K562 (cell line): Measurements from ENCODE around the gene MARS1. TPM values are rescaled to one million over a fixed set of nuclear protein-coding genes. Genes with fewer than 3 reads are reported as not detected.

Experiments used
- BMI1 ChIP-seq: fragments of 150-350 bp; IDR thresholded peaks from 2 replicates; pipeline ENCODE4 v1.6.1; 2014; ENCODE audit warnings: low read length
- CBFA2T2 ChIP-seq: fragments of 450-650 bp; conservative IDR thresholded peaks from 2 replicates; pipeline ENCODE4 v1.6.1; 2017; ENCODE audit warnings: mild to moderate bottlenecking
- CHD2 ChIP-seq: IDR thresholded peaks from 2 replicates; pipeline ENCODE4 v1.6.1; 2011; ENCODE audit warnings: low read depth, low read length
- ESRRB ChIP-seq: fragments of 250-450 bp; sonication (Bioruptor Pico); IDR thresholded peaks from 2 replicates; pipeline ENCODE4 v1.5.0; 2020; ENCODE audit warnings: mild to moderate bottlenecking, moderate library complexity, borderline replicate concordance
- GABPA ChIP-seq: fragments of 200-800 bp; sonication (Bioruptor generic); conservative IDR thresholded peaks from 2 replicates; pipeline ENCODE4 v1.6.1; 2016; ENCODE audit warnings: low read depth, missing genetic modification characterization, missing compliant biosample characterization
- GATAD2A ChIP-seq: fragments of 450-650 bp; IDR thresholded peaks from 2 replicates; pipeline ENCODE4 v1.6.1; 2017
- GATAD2B ChIP-seq: fragments of 450-650 bp; IDR thresholded peaks from 2 replicates; pipeline ENCODE4 v1.6.1; 2017; ENCODE audit warnings: mild to moderate bottlenecking, borderline replicate concordance
- GTF2E2 ChIP-seq: fragments of 200-800 bp; sonication (Bioruptor generic); IDR thresholded peaks from 2 replicates; pipeline ENCODE4 v1.6.1; 2016; ENCODE audit warnings: missing genetic modification characterization, missing compliant biosample characterization
- HCFC1 ChIP-seq: IDR thresholded peaks from 2 replicates; pipeline ENCODE4 v1.6.1; 2012; ENCODE audit warnings: low read depth, low read length, improper control_type of control experiment
- HNRNPLL ChIP-seq: fragments of 200-400 bp; formaldehyde crosslinking; IDR thresholded peaks from 2 replicates; pipeline ENCODE4 v1.6.1; 2017; ENCODE audit warnings: low read length, low read depth, mild to moderate bottlenecking; ENCODE audit not compliant: poor library complexity, severe bottlenecking
- KAT8 ChIP-seq: fragments of 450-650 bp; IDR thresholded peaks from 2 replicates; pipeline ENCODE4 v1.6.1; 2016; ENCODE audit warnings: low read depth, mild to moderate bottlenecking
- KDM5B ChIP-seq: fragments of 200-600 bp; sonication (generic); IDR thresholded peaks from 2 replicates; pipeline ENCODE4 v1.6.1; 2012; ENCODE audit warnings: low read depth, mild to moderate bottlenecking, moderate library complexity, low read length, control low read depth, inconsistent platforms; ENCODE audit not compliant: insufficient replicate concordance
- MBD2 ChIP-seq: sonication (generic); IDR thresholded peaks from 2 replicates; pipeline ENCODE4 v1.6.1; 2016; ENCODE audit warnings: low read depth, borderline replicate concordance
- MXI1 ChIP-seq: IDR thresholded peaks from 2 replicates; pipeline ENCODE4 v1.6.1; 2011; ENCODE audit warnings: low read depth, mild to moderate bottlenecking, improper control_type of control experiment, low read length
- PHF21A ChIP-seq: fragments of 450-650 bp; IDR thresholded peaks from 2 replicates; pipeline ENCODE4 v1.6.1; 2017; ENCODE audit warnings: low read depth, borderline replicate concordance
- POLR2B ChIP-seq: fragments of 450-650 bp; IDR thresholded peaks from 2 replicates; pipeline ENCODE4 v1.6.1; 2018; ENCODE audit warnings: low read depth; ENCODE audit not compliant: partially characterized antibody
- PURB ChIP-seq: sonication (generic); formaldehyde crosslinking; IDR thresholded peaks from 2 replicates; pipeline ENCODE4 v1.9.0; 2021; ENCODE audit warnings: low read depth, mild to moderate bottlenecking, missing genetic modification reagents
- SMAD4 ChIP-seq: fragments of 250-450 bp; sonication (Bioruptor Pico); conservative IDR thresholded peaks from 2 replicates; pipeline ENCODE4 v1.8.0; 2021; ENCODE audit warnings: inconsistent platforms, mild to moderate bottlenecking, moderate library complexity
- SMARCB1 ChIP-seq: IDR thresholded peaks from 2 replicates; pipeline ENCODE4 v1.6.1; 2011; ENCODE audit warnings: improper control_type of control experiment, low read depth; ENCODE audit not compliant: insufficient read length
- TARDBP ChIP-seq: fragments of 450-650 bp; IDR thresholded peaks from 2 replicates; pipeline ENCODE4 v1.6.1; 2016
- TEAD1 ChIP-seq, 2 experiments: fragments of 450-650 bp in 1 of 2; sonication (generic) in 1 of 2; formaldehyde crosslinking; IDR thresholded peaks; 2 replicates each; pipeline versions ENCODE4 v1.4.0 to v1.8.0; 2020 to 2022; ENCODE audit warnings: mild to moderate bottlenecking in 2 of 2, missing genetic modification reagents in 1 of 2
- ZBED1 ChIP-seq: IDR thresholded peaks from 2 replicates; pipeline ENCODE4 v1.6.1; 2014
- ZBTB9 ChIP-seq: fragments of 450-650 bp; formaldehyde crosslinking; IDR thresholded peaks from 2 replicates; pipeline ENCODE4 v1.4.0; 2020; ENCODE audit warnings: mild to moderate bottlenecking, moderate library complexity
- ZFP30 ChIP-seq: fragments of 250-450 bp; sonication (Bioruptor Pico); IDR thresholded peaks from 2 replicates; pipeline ENCODE4 v1.8.0; 2022; ENCODE audit warnings: moderate library complexity, mild to moderate bottlenecking, inconsistent platforms, borderline replicate concordance
- ZNF140 ChIP-seq: fragments of 250-450 bp; sonication (Bioruptor Pico); IDR thresholded peaks from 2 replicates; pipeline ENCODE4 v1.8.0; 2021; ENCODE audit warnings: moderate library complexity, mild to moderate bottlenecking, inconsistent platforms
- ZNF347 ChIP-seq: fragments of 450-650 bp; formaldehyde crosslinking; IDR thresholded peaks from 2 replicates; pipeline ENCODE4 v1.4.0; 2020; ENCODE audit warnings: low read depth, mild to moderate bottlenecking, moderate library complexity
- ZNF696 ChIP-seq: fragments of 250-450 bp; sonication (Bioruptor Pico); conservative IDR thresholded peaks from 2 replicates; pipeline ENCODE4 v1.4.0; 2020; ENCODE audit warnings: mild to moderate bottlenecking, moderate library complexity
- ZNF717 ChIP-seq: fragments of 250-450 bp; sonication (Bioruptor Pico); IDR thresholded peaks from 2 replicates; pipeline ENCODE4 v1.5.0; 2021
- ZNF76 ChIP-seq: fragments of 250-450 bp; sonication (Bioruptor Pico); IDR thresholded peaks from 2 replicates; pipeline ENCODE4 v1.4.0; 2020; ENCODE audit warnings: mild to moderate bottlenecking, moderate library complexity, borderline replicate concordance
- polyA plus RNA-seq, 8 experiments: library from polyadenylated mRNA; depleted of rRNA in 4 of 8; stranded (reverse) in 5 of 8; unstranded in 3 of 8; fragments of >200 nt; fragmentation: Nextera tagmentation in 2 of 8; fragmentation: Illumina TruSeq in 1 of 8; extraction: Ambion mirVana in 2 of 8; extraction: Trizol in 1 of 8; gene quantifications; 2 replicates each; pipeline versions ENCODE4 v1.2.1 to v1.2.3, GENCODE V29; 2011 to 2014; ENCODE audit warnings: inconsistent platforms in 1 of 8, missing spikeins in 1 of 8
- total RNA-seq, 7 experiments: library from RNA; depleted of rRNA in 6 of 7; stranded (reverse); fragments of >200 nt in 6 of 7; fragmentation: Illumina TruSeq in 2 of 7; extraction: Trizol in 2 of 7; gene quantifications; 2 replicates each; pipeline versions ENCODE4 v1.2.1 to v1.2.3, GENCODE V29; 2011 to 2021; ENCODE audit warnings: low replicate concordance in 1 of 7
- TF ChIP-seq, protein P1 (sequence below): fragments of 250-450 bp; sonication (Bioruptor Pico); IDR thresholded peaks from 2 replicates; pipeline ENCODE4 v1.9.0; 2021; ENCODE audit warnings: mild to moderate bottlenecking
- TF ChIP-seq, protein P2 (sequence below): IDR thresholded peaks from 2 replicates; pipeline ENCODE4 v1.6.1; 2011; ENCODE audit warnings: borderline replicate concordance, low read depth, mild to moderate bottlenecking, moderate library complexity, low read length; ENCODE audit not compliant: insufficient read depth, poor library complexity, severe bottlenecking

Gene MARS1
- total and polyA plus RNA-seq, 9 of the 15 experiments (the other 6 are each of a cell fraction or from before 2014, with no cell fraction given) = 117 to 382 (median 220) TPM

DNA sequence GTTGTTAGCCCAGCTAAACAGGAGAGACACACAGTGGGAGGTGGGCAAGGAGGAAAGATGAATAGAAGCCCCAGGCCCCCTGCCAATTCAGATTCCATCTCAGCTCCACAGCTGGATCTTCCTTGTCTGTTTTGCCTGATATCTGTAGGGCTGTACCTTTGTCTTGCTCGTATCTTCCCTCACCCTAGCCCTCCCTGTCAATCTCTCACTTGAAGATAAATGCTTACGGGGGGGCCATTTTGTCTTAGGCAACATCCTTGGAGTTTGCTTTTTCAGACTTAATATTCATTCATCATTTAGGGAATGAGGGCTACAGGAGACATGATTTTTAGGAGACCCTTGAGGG lies 64.4 kb downstream of the MARS1 start (continued):
- no peak for TF ChIP-seq HCFC1
- TF ChIP-seq, protein P1, sequence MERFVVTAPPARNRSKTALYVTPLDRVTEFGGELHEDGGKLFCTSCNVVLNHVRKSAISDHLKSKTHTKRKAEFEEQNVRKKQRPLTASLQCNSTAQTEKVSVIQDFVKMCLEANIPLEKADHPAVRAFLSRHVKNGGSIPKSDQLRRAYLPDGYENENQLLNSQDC (CRISPR knock-in tag) = no peak
- TF ChIP-seq ZNF76 (CRISPR knock-in tag) = no peak
- TF ChIP-seq ZNF717 = no peak
- TF ChIP-seq BMI1 = no peak
- no peak for TF ChIP-seq ZNF347 (CRISPR knock-in tag)
- no peak for TF ChIP-seq ZNF140
- no peak for TF ChIP-seq ESRRB (CRISPR knock-in tag)
- no peak for TF ChIP-seq GTF2E2
- TF ChIP-seq CBFA2T2 = peak; percentile 95
- no peak for TF ChIP-seq POLR2B
- no peak for TF ChIP-seq MXI1
- TF ChIP-seq HNRNPLL = no peak
- no peak for TF ChIP-seq SMARCB1
- no peak for TF ChIP-seq KDM5B
- no peak for TF ChIP-seq PURB
- TF ChIP-seq ZBTB9 (CRISPR knock-in tag) = no peak
- TF ChIP-seq CHD2 = no peak
- 0 out of 2 replicates have a peak, but pooled peaks have one; percentile 5 for TF ChIP-seq SMAD4 (CRISPR knock-in tag)
- TF ChIP-seq GATAD2B = peak; percentile 78; the same call in 1 of the 2 replicates
- TF ChIP-seq TEAD1 (CRISPR knock-in tag; IDR thresholded peaks at IDR 0.05) = no peak; a peak in 1 of 4 replicates
- no peak for TF ChIP-seq ZBED1
- no peak for TF ChIP-seq ZNF696
- TF ChIP-seq PHF21A = no peak
- TF ChIP-seq, protein P2, sequence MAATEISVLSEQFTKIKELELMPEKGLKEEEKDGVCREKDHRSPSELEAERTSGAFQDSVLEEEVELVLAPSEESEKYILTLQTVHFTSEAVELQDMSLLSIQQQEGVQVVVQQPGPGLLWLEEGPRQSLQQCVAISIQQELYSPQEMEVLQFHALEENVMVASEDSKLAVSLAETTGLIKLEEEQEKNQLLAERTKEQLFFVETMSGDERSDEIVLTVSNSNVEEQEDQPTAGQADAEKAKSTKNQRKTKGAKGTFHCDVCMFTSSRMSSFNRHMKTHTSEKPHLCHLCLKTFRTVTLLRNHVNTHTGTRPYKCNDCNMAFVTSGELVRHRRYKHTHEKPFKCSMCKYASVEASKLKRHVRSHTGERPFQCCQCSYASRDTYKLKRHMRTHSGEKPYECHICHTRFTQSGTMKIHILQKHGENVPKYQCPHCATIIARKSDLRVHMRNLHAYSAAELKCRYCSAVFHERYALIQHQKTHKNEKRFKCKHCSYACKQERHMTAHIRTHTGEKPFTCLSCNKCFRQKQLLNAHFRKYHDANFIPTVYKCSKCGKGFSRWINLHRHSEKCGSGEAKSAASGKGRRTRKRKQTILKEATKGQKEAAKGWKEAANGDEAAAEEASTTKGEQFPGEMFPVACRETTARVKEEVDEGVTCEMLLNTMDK = no peak
- TF ChIP-seq TARDBP = no peak
- TF ChIP-seq GABPA (tag) = no peak
- TF ChIP-seq ZFP30 (CRISPR knock-in tag) = no peak
- TF ChIP-seq GATAD2A = no peak; the same call in 1 of the 2 replicates
- TF ChIP-seq MBD2 = no peak
- TF ChIP-seq KAT8 = no peak
